IPS-18a (cell line): ENCODE results near the gene BMERB1.

ENCODE experiments used
- H3K27ac ChIP-seq: one replicate; pipeline ENCODE4 v1.5.1; 2013; ENCODE audit warnings: low read length
- H3K27me3 ChIP-seq: one replicate; pipeline ENCODE4 v1.6.1; 2013; ENCODE audit warnings: mild to moderate bottlenecking, low read length; ENCODE audit not compliant: control insufficient read depth, insufficient read depth
- H3K36me3 ChIP-seq: one replicate; pipeline ENCODE4 v1.6.1; 2013; ENCODE audit warnings: low read depth, low read length; ENCODE audit not compliant: control insufficient read depth
- H3K4me1 ChIP-seq: one replicate; pipeline ENCODE4 v1.6.1; 2013; ENCODE audit warnings: low read depth, low read length; ENCODE audit not compliant: control insufficient read depth
- H3K4me3 ChIP-seq: one replicate; pipeline ENCODE4 v1.5.1; 2013; ENCODE audit warnings: low read length
- H3K9ac ChIP-seq: one replicate; pipeline ENCODE4 v1.6.1; 2013; ENCODE audit warnings: mild to moderate bottlenecking, low read length, moderate library complexity
- H3K9me3 ChIP-seq: one replicate; pipeline ENCODE4 v1.6.1; 2013; ENCODE audit warnings: low read depth, low read length; ENCODE audit not compliant: control insufficient read depth

BMERB1 gene

DNA sequence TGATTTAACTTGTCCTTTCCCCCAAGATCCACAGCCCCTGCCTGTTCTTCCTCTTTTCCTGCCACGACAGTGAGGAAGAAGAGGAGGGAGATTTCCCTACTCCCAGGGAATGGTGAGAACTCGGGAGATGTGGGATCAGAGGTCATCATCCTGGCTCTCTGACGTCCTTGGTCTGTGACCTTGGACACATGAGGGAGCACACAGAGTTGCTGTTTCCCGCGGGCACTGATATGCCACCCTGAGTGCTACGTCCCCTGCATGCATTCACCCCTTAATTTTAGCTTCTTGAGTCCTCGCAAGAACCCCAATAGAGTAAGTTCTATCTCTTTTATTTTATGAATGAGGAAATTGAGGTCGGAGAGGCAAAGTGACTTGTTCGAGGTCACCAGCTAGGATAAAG lies 85.4 kb downstream of the BMERB1 start:
- H3K4me1 ChIP-seq = no peaks in the 10 kb centered on the region

GRCh38 chr16:15521390-15521757 lies 87.0 kb downstream of the BMERB1 start:
- Histone ChIP-seq H3K9me3 (no peaks in the 10 kb centered on the region), H3K4me3 (no peak overlapping the region), H3K4me1 (no peaks in the 10 kb centered on the region), H3K27me3 (no peaks in the 10 kb centered on the region), H3K36me3 (no peaks in the 10 kb centered on the region), H3K27ac (no peak overlapping the region), H3K9ac (no peak overlapping the region)

More for the DNA sequence above, 85.4 kb downstream of the BMERB1 start:
- H3K27ac ChIP-seq = no peak overlapping the region
- H3K9ac ChIP-seq = no peak overlapping the region
- H3K36me3 ChIP-seq = no peaks in the 10 kb centered on the region
- no peaks in the 10 kb centered on the region for H3K27me3 ChIP-seq
- H3K4me3 ChIP-seq = no peak overlapping the region
- no peaks in the 10 kb centered on the region for H3K9me3 ChIP-seq

DNA sequence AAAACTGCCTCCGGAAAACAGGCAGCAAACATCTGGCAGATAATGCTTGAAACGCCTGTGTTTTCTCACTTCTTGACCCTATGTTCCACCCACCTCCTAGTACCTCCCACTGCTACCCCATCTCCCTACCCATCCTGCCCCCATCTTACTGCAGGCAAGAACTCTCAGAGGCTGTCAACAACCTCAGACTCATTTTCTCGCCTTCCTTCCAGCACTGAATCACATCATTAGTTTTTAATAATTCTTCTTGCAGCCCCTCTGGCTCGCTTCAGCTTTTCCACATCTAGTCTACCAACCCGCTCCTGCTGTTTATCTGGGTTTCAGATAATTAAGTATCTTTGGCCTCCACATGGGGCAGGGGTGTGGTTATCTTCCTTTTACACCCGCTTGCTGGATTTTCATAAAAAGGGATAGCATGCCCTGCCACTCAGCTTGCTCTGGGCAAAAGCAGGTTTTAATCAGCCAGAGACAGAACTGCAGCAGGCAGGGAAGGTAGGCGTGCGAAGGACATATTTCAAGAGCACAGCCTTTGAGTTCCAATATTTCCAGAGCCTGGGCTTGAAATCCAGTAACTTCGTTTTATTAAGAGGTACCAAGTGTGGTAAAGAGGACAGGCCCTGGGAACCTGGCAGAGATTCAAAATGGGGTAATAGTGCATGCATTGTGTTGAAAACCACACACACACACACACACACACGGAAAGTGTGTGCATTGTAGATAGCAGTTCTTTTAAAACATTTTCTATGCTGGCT lies 87.5 kb downstream of the BMERB1 start:
- no peaks in the 10 kb centered on the region for H3K4me1 ChIP-seq
- H3K4me3 ChIP-seq = no peak overlapping the region
- H3K9ac ChIP-seq = no peak overlapping the region
- H3K36me3 ChIP-seq = no peaks in the 10 kb centered on the region
- H3K9me3 ChIP-seq = no peaks in the 10 kb centered on the region
- no peaks in the 10 kb centered on the region for H3K27me3 ChIP-seq
- H3K27ac ChIP-seq = no peak overlapping the region

GRCh38 chr16:15523092-15523541 lies 88.7 kb downstream of the BMERB1 start:
- H3K36me3 ChIP-seq = no peaks in the 10 kb centered on the region
- H3K4me1 ChIP-seq = no peaks in the 10 kb centered on the region
- H3K4me3 ChIP-seq = no peak overlapping the region
- no peak overlapping the region for H3K27ac ChIP-seq
- no peak overlapping the region for H3K9ac ChIP-seq
- no peaks in the 10 kb centered on the region for H3K9me3 ChIP-seq
- H3K27me3 ChIP-seq = no peaks in the 10 kb centered on the region

DNA sequence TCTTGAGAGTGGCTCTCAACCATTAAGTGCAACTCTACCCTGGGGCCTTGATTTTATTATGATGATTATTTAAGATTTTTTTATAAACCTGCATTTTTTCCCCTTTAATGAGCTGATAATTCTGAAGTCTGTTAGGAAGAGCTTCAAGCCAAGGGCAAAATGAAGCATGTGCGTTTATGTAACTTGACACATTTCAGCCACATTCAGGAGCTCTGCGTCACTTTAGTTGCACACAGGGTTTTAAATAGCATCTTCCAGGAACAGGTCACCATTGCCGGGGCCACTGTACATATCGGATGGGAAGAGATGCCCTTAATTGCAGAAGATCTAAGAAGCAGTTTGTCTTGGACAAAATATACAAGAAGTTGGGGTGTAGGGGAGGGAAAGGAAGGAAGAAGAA lies 89.6 kb downstream of the BMERB1 start:
- Histone ChIP-seq H3K27ac (no peak overlapping the region), H3K27me3 (no peaks in the 10 kb centered on the region), H3K4me1 (no peaks in the 10 kb centered on the region), H3K9ac (no peak overlapping the region), H3K9me3 (no peaks in the 10 kb centered on the region), H3K4me3 (no peak overlapping the region), H3K36me3 (no peaks in the 10 kb centered on the region)

GRCh38 chr16:15524966-15525365 lies 90.6 kb downstream of the BMERB1 start:
- Histone ChIP-seq H3K27me3 (no peaks in the 10 kb centered on the region), H3K36me3 (no peaks in the 10 kb centered on the region), H3K9me3 (no peaks in the 10 kb centered on the region), H3K9ac (no peak overlapping the region), H3K4me1 (no peaks in the 10 kb centered on the region), H3K27ac (no peak overlapping the region), H3K4me3 (no peak overlapping the region)

DNA sequence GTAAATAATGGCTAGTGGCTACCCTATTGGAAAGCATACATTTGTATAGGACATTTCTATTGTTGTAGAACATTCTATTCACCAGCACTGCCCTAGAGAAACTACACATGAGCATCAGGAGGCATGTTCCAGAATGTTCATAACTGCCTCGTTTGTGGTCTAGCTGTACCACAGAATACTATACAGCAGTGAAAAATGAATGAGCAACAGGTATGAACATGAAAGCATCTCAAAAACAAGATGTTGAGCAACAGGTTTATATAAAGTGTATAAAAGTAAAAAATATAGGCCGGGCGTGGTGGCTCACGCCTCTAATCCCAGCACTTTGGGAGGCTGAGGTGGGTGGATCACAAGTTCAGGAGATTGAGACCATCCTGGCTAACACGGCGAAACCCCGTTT lies 91.7 kb downstream of the BMERB1 start:
- Histone ChIP-seq H3K27ac (no peak overlapping the region), H3K36me3 (no peaks in the 10 kb centered on the region), H3K4me3 (no peak overlapping the region), H3K9ac (no peak overlapping the region), H3K9me3 (no peaks in the 10 kb centered on the region), H3K27me3 (no peaks in the 10 kb centered on the region), H3K4me1 (no peaks in the 10 kb centered on the region)

GRCh38 chr16:15526731-15527130 lies 92.3 kb downstream of the BMERB1 start:
- Histone ChIP-seq H3K9ac (no peak overlapping the region), H3K27me3 (no peaks in the 10 kb centered on the region), H3K36me3 (no peaks in the 10 kb centered on the region), H3K27ac (no peak overlapping the region), H3K4me1 (no peaks in the 10 kb centered on the region), H3K9me3 (no peaks in the 10 kb centered on the region), H3K4me3 (no peak overlapping the region)

- H3K36me3 ChIP-seq = no peaks in the 10 kb centered on the region
- H3K9ac ChIP-seq = no peak overlapping the region
These were observed 95.3 kb downstream of the BMERB1 start for GRCh38 chr16:15529673-15530072.

GRCh38 chr16:15530085-15530484 lies 95.7 kb downstream of the BMERB1 start:
- Histone ChIP-seq H3K36me3 (no peaks in the 10 kb centered on the region), H3K9me3 (no peaks in the 10 kb centered on the region), H3K4me3 (no peak overlapping the region), H3K9ac (no peak overlapping the region), H3K27me3 (no peaks in the 10 kb centered on the region), H3K27ac (no peak overlapping the region), H3K4me1 (no peaks in the 10 kb centered on the region)

More at GRCh38 chr16:15529673-15530072, 95.3 kb downstream of the BMERB1 start:
- H3K27ac ChIP-seq = no peak overlapping the region
- H3K4me1 ChIP-seq = no peaks in the 10 kb centered on the region
- no peaks in the 10 kb centered on the region for H3K9me3 ChIP-seq
- no peak overlapping the region for H3K4me3 ChIP-seq
- no peaks in the 10 kb centered on the region for H3K27me3 ChIP-seq

DNA sequence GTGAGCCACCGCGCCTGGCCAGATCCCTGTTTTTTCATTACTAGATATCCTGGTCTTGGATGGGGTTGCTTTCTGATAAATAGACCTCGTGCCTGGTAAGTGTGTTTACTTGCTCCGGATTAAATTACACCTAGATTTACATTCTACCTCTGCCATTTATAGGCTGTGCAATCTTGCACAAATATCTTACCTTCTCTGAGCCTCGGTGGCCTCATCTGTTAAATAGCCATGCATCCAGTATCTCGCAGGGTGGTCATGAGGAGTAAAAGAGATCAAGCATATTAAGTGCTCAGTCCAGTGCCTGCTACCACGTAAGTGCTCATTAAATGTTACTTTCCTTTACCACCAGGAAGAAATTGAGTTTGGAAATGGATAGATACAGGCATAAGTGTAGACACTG lies 98.4 kb downstream of the BMERB1 start:
- no peak overlapping the region for H3K4me3 ChIP-seq
- no peaks in the 10 kb centered on the region for H3K36me3 ChIP-seq
- H3K9me3 ChIP-seq = no peaks in the 10 kb centered on the region
- no peaks in the 10 kb centered on the region for H3K4me1 ChIP-seq
- no peaks in the 10 kb centered on the region for H3K27me3 ChIP-seq
- no peak overlapping the region for H3K9ac ChIP-seq
- H3K27ac ChIP-seq = no peak overlapping the region

GRCh38 chr16:15533386-15533785 lies 99.0 kb downstream of the BMERB1 start:
- Histone ChIP-seq H3K27ac (no peak overlapping the region), H3K9me3 (no peaks in the 10 kb centered on the region), H3K36me3 (no peaks in the 10 kb centered on the region), H3K9ac (no peak overlapping the region), H3K4me3 (no peak overlapping the region), H3K27me3 (no peaks in the 10 kb centered on the region), H3K4me1 (no peaks in the 10 kb centered on the region)
